AG10803 (cell line): ENCODE data around the gene TMEM233.

Experiments used
- DNase-seq: peaks from one replicate; pipeline ENCODE4 v3.0.0; 2010; ENCODE audit warnings: low read depth
- H3K4me3 ChIP-seq: 2 replicates; pipeline ENCODE4 v1.5.1; 2011; ENCODE audit warnings: mild to moderate bottlenecking, low read length, control low read depth
- TF ChIP-seq, protein P1 (sequence below): conservative IDR thresholded peaks from 2 replicates; pipeline ENCODE4 v1.5.1; 2011; ENCODE audit warnings: mild to moderate bottlenecking, low read length, control low read depth, inconsistent platforms

The TMEM233 gene

DNA sequence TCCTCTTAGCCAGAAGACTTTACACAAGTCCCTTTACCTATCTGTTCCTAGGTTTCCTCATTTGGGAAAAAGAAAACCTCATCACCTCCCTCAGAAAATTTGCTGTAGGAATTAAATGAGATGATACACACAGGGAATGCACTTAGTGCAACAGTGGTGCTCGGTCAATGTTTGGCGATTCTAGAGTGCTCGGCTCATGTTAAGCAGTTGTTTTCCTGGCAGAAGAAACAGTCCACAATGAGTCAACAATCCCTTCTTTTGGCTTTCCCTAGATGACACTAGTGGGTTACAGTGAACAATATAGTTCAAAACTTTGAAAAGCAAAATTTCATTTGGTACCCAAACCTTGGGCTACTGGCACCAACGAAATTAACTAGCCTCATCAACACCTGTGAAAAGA, 3.9 kb upstream of the TMEM233 start:
- no peak overlapping the region for H3K4me3 ChIP-seq
- no peak for DNase-seq
- TF ChIP-seq, protein P1, sequence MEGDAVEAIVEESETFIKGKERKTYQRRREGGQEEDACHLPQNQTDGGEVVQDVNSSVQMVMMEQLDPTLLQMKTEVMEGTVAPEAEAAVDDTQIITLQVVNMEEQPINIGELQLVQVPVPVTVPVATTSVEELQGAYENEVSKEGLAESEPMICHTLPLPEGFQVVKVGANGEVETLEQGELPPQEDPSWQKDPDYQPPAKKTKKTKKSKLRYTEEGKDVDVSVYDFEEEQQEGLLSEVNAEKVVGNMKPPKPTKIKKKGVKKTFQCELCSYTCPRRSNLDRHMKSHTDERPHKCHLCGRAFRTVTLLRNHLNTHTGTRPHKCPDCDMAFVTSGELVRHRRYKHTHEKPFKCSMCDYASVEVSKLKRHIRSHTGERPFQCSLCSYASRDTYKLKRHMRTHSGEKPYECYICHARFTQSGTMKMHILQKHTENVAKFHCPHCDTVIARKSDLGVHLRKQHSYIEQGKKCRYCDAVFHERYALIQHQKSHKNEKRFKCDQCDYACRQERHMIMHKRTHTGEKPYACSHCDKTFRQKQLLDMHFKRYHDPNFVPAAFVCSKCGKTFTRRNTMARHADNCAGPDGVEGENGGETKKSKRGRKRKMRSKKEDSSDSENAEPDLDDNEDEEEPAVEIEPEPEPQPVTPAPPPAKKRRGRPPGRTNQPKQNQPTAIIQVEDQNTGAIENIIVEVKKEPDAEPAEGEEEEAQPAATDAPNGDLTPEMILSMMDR = no peak

DNA sequence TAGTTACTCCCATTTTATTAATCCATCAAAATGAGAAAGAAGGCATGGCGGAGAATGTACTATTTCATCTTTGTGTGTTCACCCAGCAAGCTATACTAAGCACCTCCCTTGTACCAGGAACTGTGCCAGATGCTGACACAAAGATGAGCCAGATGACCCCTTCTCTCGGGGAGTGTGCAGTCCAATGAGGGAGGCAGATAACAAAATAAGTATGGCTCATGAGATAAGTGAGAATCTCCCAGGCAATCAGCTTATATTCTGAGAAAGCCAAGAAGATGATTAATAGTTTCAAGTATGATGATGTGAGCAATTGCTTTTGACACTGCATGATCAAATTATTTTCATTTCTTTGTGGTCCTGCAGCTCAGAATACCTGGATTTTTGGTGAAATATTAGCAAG, 1.3 kb upstream of the TMEM233 start:
- no peak for DNase-seq
- TF ChIP-seq, protein P1 = no peak
- H3K4me3 ChIP-seq = no peak overlapping the region

DNA sequence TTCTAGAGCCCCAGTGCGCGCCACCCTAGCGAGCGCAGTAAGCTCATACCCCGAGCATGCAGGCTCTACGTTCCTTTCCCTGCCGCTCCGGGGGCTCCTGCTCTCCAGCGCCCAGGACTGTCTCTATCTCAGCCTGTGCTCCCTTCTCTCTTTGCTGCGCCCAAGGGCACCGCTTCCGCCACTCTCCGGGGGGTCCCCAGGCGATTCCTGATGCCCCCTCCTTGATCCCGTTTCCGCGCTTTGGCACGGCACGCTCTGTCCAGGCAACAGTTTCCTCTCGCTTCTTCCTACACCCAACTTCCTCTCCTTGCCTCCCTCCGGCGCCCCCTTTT, 791 bp downstream of the TMEM233 start:
- TF ChIP-seq, protein P1 = no peak
- H3K4me3 ChIP-seq = peak overlapping the region; percentile 29

DNA sequence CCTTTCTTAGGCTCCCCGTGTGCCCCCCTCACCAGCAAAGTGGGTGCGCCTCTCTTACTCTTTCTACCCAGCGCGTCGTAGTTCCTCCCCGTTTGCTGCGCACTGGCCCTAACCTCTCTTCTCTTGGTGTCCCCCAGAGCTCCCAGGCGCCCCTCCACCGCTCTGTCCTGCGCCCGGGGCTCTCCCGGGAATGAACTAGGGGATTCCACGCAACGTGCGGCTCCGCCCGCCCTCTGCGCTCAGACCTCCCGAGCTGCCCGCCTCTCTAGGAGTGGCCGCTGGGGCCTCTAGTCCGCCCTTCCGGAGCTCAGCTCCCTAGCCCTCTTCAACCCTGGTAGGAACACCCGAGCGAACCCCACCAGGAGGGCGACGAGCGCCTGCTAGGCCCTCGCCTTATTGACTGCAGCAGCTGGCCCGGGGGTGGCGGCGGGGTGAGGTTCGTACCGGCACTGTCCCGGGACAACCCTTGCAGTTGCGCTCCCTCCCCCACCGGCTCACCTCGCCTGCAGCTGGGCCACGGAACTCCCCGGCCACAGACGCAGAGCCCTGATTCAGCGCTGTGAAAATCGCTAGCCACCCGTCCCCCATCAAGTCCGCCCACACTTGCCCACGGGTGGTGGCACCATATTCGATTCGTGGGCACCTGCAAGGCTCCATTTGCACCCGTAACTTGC, 1.3 kb downstream of the TMEM233 start:
- TF ChIP-seq, protein P1 = no peak
- DNase-seq = no peak
- peak overlapping the region; percentile 29 for H3K4me3 ChIP-seq

More for the DNA sequence above, 791 bp downstream of the TMEM233 start:
- DNase-seq = no peak

DNA sequence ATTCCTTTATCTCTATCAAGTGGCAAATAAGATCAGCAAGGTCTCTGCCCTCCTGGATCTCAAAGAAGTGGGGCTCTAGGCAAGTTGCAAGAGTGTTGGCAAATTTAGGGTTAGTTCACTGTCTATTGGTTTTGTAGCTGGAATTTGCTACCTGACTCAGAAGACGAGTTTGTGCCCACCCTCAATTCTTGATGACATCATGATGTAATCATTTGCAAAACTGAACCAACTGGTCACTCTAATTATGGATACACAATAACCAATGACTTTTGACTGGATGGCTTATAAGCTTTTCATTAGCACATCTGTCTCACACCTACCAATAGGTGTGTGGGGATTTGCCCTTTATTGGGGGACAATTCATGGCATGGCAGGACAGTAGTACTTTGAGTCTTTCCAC, 4.6 kb downstream of the TMEM233 start:
- TF ChIP-seq, protein P1 = no peak
- DNase-seq = no peak

DNA sequence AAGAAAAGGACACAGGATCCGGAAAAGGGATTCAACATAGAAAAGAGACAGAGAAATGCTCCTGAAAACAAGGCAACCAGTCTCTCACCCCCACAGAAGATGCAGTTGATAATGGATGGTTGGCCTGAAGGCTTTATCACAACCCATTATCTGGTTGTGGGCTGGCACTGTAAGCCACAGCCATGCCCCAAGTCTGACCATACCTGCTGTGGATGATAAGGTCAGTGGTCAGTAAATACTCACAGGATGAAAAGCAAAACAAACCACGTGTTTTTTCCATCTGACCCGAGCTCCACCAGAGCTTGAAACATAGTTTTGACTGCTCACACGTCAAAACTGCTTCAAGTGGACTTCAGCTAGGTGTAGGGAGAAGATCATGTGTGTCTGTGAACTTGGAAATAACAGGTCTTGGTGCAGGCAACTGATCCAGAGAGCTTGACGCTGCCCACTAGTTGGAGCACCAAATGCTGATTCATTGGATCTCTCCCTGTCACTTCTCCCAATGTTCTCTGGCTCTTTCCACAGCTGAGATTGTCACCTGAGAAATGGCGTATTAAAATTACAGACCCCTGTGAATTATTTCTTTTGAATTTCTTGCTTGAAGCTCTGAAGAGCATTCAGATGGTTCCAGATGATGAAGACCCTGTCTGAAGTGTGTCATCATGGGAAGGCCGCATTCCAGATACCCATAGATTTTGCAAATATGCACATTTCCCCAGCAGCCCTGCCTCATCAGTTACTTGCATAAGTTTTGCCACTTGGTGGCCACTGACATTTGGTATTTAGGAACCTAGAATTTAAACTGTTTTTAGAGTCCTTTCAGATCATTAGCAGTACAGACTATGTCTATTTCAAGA, 8.5 kb downstream of the TMEM233 start:
- TF ChIP-seq, protein P1 = no peak
- DNase-seq = no peak
- no peak overlapping the region for H3K4me3 ChIP-seq

More for the DNA sequence above, 4.6 kb downstream of the TMEM233 start:
- H3K4me3 ChIP-seq = no peak overlapping the region

DNA sequence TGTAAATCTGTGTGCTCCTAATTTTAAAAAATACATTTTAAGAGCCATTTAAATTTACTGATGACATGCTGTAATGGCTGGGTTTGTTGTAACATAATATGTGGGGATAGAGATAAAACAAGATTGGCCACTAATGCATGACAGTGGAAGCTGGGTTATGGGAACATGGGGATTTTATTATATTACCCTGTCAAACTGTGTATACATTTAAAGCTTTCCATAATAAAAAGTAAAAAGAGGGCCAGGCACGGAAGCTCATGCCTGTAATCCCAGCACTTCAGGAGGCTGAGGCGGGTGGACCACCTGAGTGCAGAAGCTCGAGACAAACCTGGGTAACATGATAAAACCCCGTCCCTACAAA, 9.1 kb downstream of the TMEM233 start:
- TF ChIP-seq, protein P1 = no peak
- no peak for DNase-seq
- H3K4me3 ChIP-seq = no peak overlapping the region
